NB4 (cell line): ENCODE data around the gene NELL2.

ENCODE experiments used
- POLR2A ChIP-seq: IDR thresholded peaks from 2 replicates; pipeline ENCODE4 v1.6.1; 2011; ENCODE audit warnings: mild to moderate bottlenecking; ENCODE audit not compliant: insufficient read length; ENCODE audit errors: extremely low read depth
- TF ChIP-seq, protein P1 (sequence below): IDR thresholded peaks from one replicate; pipeline ENCODE4 v1.5.1; 2012; ENCODE audit warnings: low read depth, low read length
- TF ChIP-seq, protein P2 (sequence below): IDR thresholded peaks from 2 replicates; pipeline ENCODE4 v1.6.1; 2011; ENCODE audit warnings: low read depth, low read length

DNA sequence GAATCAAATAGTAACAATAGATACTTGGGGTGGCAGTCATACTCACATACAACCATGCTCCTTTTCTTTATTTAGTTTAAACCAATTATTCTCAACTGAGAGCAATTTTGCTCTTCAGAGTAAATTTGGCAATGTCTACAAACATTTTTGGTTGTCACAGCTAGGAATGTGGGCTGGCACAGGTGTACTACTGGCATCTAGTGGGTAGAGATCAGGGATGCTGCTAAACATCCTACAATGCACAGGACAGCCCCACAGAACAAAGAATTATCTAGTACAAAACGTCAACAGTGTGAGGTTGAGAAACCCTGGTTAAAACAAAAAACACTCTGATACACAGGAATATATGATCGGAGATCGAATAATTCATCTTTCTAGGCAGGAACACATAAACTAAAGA lies 186.5 kb downstream of the NELL2 start:
- TF ChIP-seq, protein P1, sequence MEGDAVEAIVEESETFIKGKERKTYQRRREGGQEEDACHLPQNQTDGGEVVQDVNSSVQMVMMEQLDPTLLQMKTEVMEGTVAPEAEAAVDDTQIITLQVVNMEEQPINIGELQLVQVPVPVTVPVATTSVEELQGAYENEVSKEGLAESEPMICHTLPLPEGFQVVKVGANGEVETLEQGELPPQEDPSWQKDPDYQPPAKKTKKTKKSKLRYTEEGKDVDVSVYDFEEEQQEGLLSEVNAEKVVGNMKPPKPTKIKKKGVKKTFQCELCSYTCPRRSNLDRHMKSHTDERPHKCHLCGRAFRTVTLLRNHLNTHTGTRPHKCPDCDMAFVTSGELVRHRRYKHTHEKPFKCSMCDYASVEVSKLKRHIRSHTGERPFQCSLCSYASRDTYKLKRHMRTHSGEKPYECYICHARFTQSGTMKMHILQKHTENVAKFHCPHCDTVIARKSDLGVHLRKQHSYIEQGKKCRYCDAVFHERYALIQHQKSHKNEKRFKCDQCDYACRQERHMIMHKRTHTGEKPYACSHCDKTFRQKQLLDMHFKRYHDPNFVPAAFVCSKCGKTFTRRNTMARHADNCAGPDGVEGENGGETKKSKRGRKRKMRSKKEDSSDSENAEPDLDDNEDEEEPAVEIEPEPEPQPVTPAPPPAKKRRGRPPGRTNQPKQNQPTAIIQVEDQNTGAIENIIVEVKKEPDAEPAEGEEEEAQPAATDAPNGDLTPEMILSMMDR, result no peak
- TF ChIP-seq, protein P2, sequence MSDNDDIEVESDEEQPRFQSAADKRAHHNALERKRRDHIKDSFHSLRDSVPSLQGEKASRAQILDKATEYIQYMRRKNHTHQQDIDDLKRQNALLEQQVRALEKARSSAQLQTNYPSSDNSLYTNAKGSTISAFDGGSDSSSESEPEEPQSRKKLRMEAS, result no peak
- no peak for TF ChIP-seq POLR2A
